ENCODE data around the gene LRRC47.

The LRRC47 gene

DNA sequence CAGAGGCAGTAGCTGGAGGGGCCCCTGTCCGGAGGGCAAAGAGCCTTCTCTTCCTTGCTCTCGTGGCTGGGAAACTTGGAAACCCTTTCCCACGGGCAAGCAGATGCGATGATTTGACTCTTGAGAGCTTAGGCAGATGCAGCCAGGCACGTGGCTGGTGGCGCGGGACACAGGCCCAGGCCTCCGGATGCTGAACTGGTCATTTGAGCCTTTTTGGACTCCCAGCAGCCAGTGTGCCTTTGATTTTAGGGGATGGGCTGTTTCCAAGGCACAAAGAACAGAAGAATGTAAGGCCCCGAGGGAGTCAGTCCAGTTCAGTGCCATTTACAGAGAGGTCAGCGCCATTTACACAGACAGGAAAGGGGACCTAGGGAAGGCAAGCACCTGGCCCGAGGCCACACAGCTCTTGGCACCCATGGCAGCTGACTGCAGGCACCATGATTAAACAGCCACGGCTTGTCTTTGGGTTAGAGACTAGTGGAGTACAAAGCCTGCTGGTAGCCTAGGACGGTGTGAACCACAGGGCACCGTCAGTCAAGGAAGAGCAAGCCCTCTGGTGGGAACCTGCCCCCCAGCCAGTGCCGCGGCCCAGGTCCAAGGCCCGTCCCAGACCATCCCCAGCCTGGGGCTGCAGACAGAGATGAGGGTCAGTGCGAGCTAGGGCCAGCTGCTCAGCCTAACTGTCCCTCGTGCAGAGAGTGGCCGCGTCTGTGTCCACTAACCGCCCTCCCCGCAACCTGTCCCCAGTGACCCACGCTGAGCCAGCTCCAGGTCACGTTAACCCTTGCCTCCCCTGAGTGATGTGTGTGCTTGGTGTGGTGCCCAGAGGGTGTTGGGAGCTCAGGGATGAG lies 64.5 kb downstream of the LRRC47 start:
- DNase-seq = no peak

- DNase-seq = no peak
Measured at GRCh38 chr1:3730543-3731247, 65.6 kb downstream of the LRRC47 start.

DNA sequence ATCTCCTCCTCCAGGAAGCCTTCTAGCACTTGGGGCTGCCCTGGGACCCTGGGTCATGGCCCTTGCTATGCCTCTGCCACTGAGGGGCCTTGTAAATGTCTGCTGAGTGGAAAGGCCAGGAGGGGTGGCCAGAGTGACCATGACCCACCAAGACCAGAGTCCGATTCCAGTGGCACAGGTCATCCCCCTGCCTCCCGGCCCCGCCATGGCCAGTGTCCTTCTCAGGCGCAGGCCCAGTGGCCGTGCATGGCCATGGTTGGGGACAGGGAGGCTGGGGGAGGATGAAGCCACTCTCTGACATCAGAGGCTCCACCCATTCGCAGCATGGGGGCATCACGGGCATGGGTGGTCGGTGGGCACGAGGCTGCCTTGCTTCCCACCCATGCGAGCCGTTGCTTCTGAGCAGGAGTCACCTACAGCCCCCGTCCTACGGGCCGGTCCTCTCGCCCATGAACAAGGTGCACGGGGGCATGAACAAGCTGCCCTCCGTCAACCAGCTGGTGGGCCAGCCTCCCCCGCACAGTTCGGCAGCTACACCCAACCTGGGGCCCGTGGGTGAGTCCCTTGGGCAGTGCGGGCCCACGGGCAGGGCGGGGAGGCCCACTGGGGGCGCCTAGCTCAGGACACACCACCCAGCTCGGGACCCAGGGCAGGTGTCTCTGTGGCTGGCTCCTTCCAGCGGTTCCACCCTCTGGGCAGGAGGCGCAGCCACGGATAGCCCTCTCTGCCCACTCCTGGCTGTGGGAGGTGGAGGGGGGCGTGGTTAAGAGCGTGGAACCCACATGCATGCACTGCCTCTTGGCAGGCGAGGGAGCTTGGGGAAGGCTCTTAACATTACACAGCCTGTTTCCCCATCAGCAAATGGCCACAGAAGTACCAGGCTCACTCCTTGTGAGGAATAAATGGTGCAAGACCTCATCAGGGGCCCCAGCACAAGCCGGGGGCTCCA lies 66.4 kb downstream of the LRRC47 start:
- DNase-seq = no peak

All from activated CD4-positive, alpha-beta T cell treated with anti-CD3 and anti-CD28 coated beads, Interleukin-10, Interleukin-2, amounts not matched to agents 100 ng/mL and 50 ng/mL, durations not matched to agents 16 hours and 8 hours (primary cell).